T-helper 2 cell treated with Interferon-gamma antibody and Interleukin-4, amounts not matched to agents 5 μg/mL and 100 μg/mL, for 36 hours (primary cell): ENCODE data around the gene GUSB.
"Not testable (repeated sequence)": the region's sequence is repeated elsewhere in the genome, so short reads cannot be mapped to it uniquely, and the experiment has no call there.

ENCODE experiments used
- DNase-seq: peaks from one replicate; pipeline ENCODE4 v3.0.0; 2021; ENCODE audit warnings: low spot score
- H3K27ac Mint-ChIP-seq: one replicate; pipeline ENCODE4 v1.8.0; 2021; ENCODE audit warnings: mild to moderate bottlenecking, mixed read lengths
- H3K27me3 Mint-ChIP-seq: one replicate; pipeline ENCODE4 v1.8.0; 2021; ENCODE audit warnings: low read depth, mixed read lengths
- H3K36me3 Mint-ChIP-seq: one replicate; pipeline ENCODE4 v1.8.0; 2021; ENCODE audit warnings: low read depth, mixed read lengths
- H3K4me1 Mint-ChIP-seq: one replicate; pipeline ENCODE4 v1.8.0; 2021; ENCODE audit warnings: low read depth, mixed read lengths
- H3K4me3 Mint-ChIP-seq: one replicate; pipeline ENCODE4 v1.8.0; 2022; ENCODE audit warnings: mild to moderate bottlenecking, moderate library complexity, mixed read lengths
- H3K9me3 Mint-ChIP-seq: one replicate; pipeline ENCODE4 v1.8.0; 2021; ENCODE audit warnings: mixed read lengths

GUSB gene

DNA sequence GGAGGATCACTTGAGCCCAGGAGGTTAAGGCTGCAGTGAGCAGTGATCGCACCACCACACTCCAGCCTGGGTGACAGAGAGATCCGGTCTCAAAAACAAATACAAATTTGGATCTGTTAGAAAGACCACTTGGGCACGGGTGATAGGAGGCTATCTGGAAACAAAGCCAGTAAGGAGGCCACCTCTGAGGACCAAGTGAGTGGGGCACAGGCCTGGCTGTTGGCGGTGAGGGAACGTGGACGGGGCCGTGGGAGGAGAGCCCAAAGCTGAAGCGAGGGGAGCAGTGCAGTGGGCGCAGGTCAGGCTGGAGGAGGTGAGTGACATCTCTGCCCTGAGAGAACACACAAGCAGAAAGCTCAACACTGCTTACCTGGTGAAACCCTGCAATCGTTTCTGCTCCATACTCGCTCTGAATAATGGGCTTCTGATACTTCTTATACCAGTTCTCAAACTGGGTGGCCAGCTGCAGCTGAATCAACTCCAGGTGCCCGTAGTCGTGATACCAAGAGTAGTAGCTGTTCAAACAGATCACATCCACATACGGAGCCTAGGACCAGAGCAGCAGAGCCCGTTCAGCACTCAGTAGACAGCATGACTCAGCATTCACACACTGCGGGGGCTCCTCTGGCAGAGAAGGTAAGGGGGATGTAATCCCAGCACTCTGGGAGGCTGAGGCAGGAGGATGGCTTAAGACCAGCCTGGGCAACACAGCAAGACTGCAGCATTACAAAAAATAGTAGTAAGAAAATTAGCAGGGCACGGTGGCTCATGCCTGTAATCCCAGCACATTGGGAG lies 14.5 kb downstream of the GUSB start:
- no peak for DNase-seq
- H3K4me1 Mint-ChIP-seq, result peaks cover 1% of the 10 kb centered on the region
- H3K27me3 Mint-ChIP-seq, result no peaks in the 10 kb centered on the region
- H3K36me3 Mint-ChIP-seq, result peaks cover 57% of the 10 kb centered on the region
- no peaks in the 10 kb centered on the region for H3K9me3 Mint-ChIP-seq
- H3K4me3 Mint-ChIP-seq, result no peak overlapping the region
- peak overlapping the region; percentile 26 for H3K27ac Mint-ChIP-seq

- no peaks in the 10 kb centered on the region for H3K27me3 Mint-ChIP-seq
- no peak for DNase-seq
- H3K27ac Mint-ChIP-seq, result no peak overlapping the region
- no peaks in the 10 kb centered on the region for H3K4me1 Mint-ChIP-seq
- peaks cover 52% of the 10 kb centered on the region for H3K36me3 Mint-ChIP-seq
- H3K9me3 Mint-ChIP-seq, result no peaks in the 10 kb centered on the region
- no peak overlapping the region for H3K4me3 Mint-ChIP-seq
These were observed 15.9 kb downstream of the GUSB start for GRCh38 chr7:65966146-65966545.

DNA sequence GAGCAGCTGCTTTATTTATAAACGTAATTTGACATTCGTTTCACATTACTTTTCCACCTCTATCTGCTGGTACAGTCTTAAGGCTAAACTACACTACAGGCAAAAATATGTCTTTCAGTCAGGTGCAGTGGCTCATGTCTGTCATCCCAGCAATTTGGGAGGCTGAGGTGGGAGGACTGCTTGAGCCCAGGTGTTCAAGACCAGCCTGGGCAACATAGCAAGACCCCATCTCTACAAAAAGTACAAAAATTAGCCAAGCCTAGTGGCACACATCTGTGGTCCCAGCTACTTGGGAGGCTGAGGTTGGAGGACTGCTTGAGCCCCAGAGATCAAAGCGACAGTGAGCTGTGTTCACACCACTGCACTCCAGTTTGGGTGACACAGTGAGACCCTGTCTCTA lies 17.3 kb downstream of the GUSB start:
- H3K4me1 Mint-ChIP-seq, H3K4me3 Mint-ChIP-seq, H3K9me3 Mint-ChIP-seq, DNase-seq, H3K27ac Mint-ChIP-seq, H3K27me3 Mint-ChIP-seq: not testable (repeated sequence)
- H3K36me3 Mint-ChIP-seq, result peaks cover 55% of the 10 kb centered on the region

DNA sequence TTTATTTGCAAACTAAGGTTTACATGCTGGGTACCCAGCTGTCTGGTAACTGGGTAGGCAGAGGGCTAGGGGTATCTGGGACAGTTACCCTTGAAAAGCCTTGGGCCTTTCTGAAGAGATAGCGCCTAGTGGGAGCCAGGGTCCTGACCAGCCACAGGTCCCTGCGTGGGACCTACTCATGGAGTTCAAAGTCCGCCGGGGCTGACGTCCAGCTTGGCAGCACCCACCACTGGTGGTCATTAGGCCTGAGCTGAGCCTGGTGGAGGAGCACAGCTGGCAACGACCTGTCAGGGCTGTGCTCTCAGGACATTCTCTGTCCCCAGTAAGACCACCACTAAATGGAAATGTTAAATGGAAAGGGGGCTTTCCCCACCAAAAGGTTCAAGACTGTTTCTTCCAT lies 20.0 kb downstream of the GUSB start:
- H3K9me3 Mint-ChIP-seq, result no peaks in the 10 kb centered on the region

DNA sequence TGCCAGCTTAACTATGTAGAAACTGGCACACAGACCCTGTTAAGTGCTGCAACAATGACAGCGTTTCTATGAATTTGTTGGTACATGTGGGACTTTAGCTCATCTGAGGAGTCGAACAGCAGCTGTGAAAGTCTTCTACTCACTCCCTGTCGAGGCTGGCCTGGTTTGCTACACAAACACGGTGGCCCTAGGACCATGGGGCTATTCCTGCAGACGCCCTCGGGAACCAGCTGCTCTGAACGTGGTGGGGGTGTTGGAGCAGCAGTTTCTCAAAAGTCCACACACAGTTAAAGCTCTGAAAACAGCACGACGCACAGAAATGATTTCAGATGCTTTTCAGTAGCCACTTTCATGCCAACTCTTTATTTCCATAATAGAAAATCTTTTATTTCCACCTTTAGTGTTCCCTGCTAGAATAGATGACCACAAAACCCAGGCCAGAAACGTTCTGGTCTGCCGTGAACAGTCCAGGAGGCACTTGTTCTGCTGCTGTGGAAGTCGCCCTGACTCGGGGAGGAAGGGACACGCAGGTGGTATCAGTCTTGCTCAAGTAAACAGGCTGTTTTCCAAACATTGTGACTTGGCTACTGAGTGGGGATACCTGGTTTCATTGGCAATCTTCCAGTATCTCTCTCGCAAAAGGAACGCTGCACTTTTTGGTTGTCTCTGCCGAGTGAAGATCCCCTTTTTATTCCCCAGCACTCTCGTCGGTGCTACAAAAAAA lies 21.5 kb downstream of the GUSB start:
- no peak overlapping the region for H3K27ac Mint-ChIP-seq
- no peak for DNase-seq
- no peaks in the 10 kb centered on the region for H3K27me3 Mint-ChIP-seq
- peaks cover 38% of the 10 kb centered on the region for H3K36me3 Mint-ChIP-seq
- H3K4me3 Mint-ChIP-seq, result no peak overlapping the region
- H3K4me1 Mint-ChIP-seq, result no peaks in the 10 kb centered on the region
- no peaks in the 10 kb centered on the region for H3K9me3 Mint-ChIP-seq

More for the DNA sequence above, 20.0 kb downstream of the GUSB start:
- peaks cover 43% of the 10 kb centered on the region for H3K36me3 Mint-ChIP-seq
- no peaks in the 10 kb centered on the region for H3K4me1 Mint-ChIP-seq
- no peak overlapping the region for H3K4me3 Mint-ChIP-seq
- DNase-seq, result no peak
- H3K27ac Mint-ChIP-seq, result no peak overlapping the region
- H3K27me3 Mint-ChIP-seq, result no peaks in the 10 kb centered on the region

DNA sequence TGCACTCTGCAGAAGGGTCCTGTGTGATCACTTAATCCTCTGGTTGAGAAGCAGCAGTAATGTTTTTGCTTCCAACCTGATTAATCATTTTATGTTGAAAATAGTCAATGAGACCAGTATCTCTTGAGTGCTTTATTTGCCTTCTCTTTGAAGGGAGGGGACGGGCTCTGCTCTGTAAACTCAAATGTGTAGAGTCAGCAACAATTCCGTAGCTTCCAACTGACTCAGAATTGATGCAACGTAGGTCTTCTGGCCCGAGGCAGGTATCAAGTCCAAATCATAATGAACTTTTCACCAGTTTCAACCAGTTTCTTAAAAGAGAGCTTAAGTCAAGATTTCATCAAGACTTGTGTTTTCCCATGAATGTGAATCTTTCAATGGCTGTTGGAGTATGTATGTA lies 26.3 kb downstream of the GUSB start:
- no peaks in the 10 kb centered on the region for H3K9me3 Mint-ChIP-seq
- H3K27me3 Mint-ChIP-seq, result no peaks in the 10 kb centered on the region
- DNase-seq, result no peak
- H3K4me1 Mint-ChIP-seq, result no peaks in the 10 kb centered on the region
- H3K36me3 Mint-ChIP-seq, result peaks cover 21% of the 10 kb centered on the region
- H3K4me3 Mint-ChIP-seq, result no peak overlapping the region
- H3K27ac Mint-ChIP-seq, result no peak overlapping the region

- Mint-ChIP-seq H3K27me3 (no peaks in the 10 kb centered on the region), H3K4me1 (no peaks in the 10 kb centered on the region), H3K9me3 (no peaks in the 10 kb centered on the region), H3K27ac (no peak overlapping the region), H3K36me3 (peaks cover 7% of the 10 kb centered on the region), H3K4me3 (no peak overlapping the region)
- no peak for DNase-seq
These were observed 28.0 kb downstream of the GUSB start for GRCh38 chr7:65953890-65954450.

DNA sequence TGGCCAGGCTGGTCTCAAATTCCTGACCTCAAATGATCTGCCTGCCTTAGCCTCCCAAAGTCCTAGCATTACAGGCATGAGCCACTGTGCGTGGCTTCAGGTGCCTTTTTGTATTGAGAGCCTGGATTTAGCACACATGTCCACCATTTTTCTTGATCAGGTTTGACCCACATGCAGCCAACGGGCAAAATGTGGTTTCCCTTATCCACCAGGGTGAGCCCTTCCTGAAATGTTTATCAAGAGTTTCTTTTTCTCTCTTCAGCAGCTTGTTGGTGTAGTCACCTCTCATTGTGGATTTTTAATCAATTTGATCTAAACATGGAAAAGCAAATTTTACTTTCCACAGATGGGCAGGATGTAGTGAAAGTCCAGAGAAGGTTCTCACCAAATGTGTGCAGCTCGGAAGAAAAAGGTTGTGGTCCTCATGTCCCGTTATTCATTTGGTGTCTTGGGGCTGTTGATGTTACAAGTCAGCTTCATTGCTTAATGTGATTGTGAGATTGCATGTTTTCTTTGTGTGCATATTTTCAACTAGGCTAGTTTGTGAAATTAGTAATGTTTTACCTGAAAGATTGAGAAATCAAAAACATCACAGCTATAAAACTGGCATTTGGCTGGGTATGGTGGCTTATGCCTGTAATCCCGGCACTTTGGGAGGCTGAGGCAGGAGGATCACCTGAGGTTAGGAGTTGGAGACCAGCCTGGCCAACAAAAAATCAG lies 28.9 kb downstream of the GUSB start:
- H3K4me1 Mint-ChIP-seq, result no peaks in the 10 kb centered on the region
- no peak overlapping the region for H3K27ac Mint-ChIP-seq
- peaks cover 7% of the 10 kb centered on the region for H3K36me3 Mint-ChIP-seq
- H3K4me3 Mint-ChIP-seq, result no peak overlapping the region
- H3K27me3 Mint-ChIP-seq, result no peaks in the 10 kb centered on the region
- DNase-seq, result no peak
- H3K9me3 Mint-ChIP-seq, result no peaks in the 10 kb centered on the region

DNA sequence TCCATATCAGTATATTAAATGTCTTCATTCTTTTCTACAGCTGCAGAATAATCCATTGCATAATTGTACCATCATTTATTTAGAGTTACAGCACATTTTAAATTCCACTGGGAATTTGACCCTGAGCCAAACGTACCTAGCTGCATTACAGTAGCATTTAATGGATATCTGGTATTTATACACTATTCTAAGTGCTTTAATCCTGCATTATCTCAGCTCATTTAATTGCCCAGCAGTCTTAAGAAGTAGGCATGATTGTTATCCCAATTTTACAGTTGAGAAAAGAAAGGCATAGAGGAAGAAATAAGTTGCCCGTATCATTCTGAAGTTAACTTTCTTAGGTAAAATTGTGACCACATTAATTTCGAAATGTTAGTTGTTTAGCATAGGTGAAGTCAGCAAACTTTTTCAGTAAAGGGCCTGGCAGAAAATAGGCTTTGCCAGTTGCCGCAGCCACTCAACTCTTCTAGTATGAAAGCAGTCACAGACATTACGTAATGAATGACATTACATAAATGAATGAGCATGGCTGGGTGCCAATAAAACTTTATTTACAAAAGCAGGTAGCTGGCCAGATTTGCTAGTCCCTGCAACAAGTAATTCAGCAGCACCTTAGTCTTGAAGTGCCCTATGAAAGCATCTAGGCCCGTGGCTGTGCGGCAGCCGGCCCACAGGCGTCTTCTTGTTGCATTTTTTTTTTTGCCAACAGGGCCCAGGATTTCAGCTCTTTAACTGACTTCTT lies 30.0 kb downstream of the GUSB start:
- H3K27ac Mint-ChIP-seq, result no peak overlapping the region

DNA sequence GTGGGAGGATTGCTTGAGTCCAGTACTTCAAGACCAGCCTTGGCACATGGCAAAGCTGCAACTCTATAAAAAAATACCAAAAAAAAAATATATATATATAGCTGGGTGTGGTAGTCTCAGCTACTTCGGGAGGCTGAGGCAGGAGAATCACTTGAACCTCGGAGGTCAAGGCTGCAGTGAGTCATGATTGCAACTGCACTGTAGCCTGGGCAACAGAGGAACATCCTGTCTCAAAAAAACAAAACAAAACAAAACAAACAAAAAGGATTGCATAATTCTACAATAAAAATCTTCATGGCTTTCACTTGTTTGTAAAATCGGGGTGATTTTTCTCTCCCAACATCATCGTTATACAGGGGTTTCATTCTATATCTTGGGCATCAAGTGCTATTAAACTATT lies 35.1 kb downstream of the GUSB start:
- Mint-ChIP-seq H3K27ac (no peak overlapping the region), H3K4me1 (peaks cover 1% of the 10 kb centered on the region), H3K36me3 (no peaks in the 10 kb centered on the region)

More for the DNA sequence above, 30.0 kb downstream of the GUSB start:
- Mint-ChIP-seq H3K4me1 (no peaks in the 10 kb centered on the region), H3K9me3 (no peaks in the 10 kb centered on the region), H3K4me3 (no peak overlapping the region), H3K36me3 (peaks cover 5% of the 10 kb centered on the region), H3K27me3 (no peaks in the 10 kb centered on the region)
- no peak for DNase-seq

DNA sequence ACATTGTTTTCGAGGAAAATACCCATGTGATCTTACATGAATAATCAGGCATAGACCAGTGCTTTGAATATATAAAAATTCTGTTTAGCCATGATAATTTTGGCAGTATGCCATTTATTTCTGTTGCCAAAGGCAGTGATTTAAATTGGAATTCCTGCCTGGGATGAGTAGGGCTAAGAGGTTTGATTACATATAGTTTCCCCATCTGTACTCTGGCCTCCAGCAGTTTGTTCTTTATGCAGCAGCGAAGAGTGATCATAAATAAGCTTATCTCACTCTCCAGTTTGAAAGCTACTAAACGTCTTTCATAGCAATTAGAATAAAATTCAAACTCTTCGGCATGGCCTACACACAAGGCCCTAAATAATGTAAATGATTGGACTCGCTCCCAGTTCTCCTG lies 36.2 kb downstream of the GUSB start:
- not testable (repeated sequence) for H3K9me3 Mint-ChIP-seq, H3K27me3 Mint-ChIP-seq, DNase-seq, H3K4me1 Mint-ChIP-seq, H3K4me3 Mint-ChIP-seq, H3K36me3 Mint-ChIP-seq, H3K27ac Mint-ChIP-seq

More for the DNA sequence above, 35.1 kb downstream of the GUSB start:
- H3K4me3 Mint-ChIP-seq, result no peak overlapping the region
- no peaks in the 10 kb centered on the region for H3K9me3 Mint-ChIP-seq
- no peak for DNase-seq
- H3K27me3 Mint-ChIP-seq, result no peaks in the 10 kb centered on the region

- H3K4me3 Mint-ChIP-seq, result no peak overlapping the region
These were observed 43.6 kb downstream of the GUSB start for GRCh38 chr7:65938336-65938895.

GRCh38 chr7:65937296-65937695 lies 44.7 kb downstream of the GUSB start:
- Mint-ChIP-seq H3K36me3 (peaks cover 7% of the 10 kb centered on the region), H3K4me1 (peaks cover 16% of the 10 kb centered on the region), H3K9me3 (no peaks in the 10 kb centered on the region), H3K4me3 (no peak overlapping the region), H3K27ac (no peak overlapping the region), H3K27me3 (no peaks in the 10 kb centered on the region)
- DNase-seq, result no peak

More at GRCh38 chr7:65938336-65938895, 43.6 kb downstream of the GUSB start:
- no peak for DNase-seq
- H3K27me3 Mint-ChIP-seq, result no peaks in the 10 kb centered on the region
- H3K4me1 Mint-ChIP-seq, result peaks cover 16% of the 10 kb centered on the region
- H3K9me3 Mint-ChIP-seq, result no peaks in the 10 kb centered on the region
- H3K36me3 Mint-ChIP-seq, result peaks cover 7% of the 10 kb centered on the region
- no peak overlapping the region for H3K27ac Mint-ChIP-seq
